SW480 (cell line): ENCODE results near the gene IL17RB.

Experiments
- DNase-seq: peaks from one replicate; pipeline ENCODE4 v3.0.0-alpha.2; 2016; ENCODE audit warnings: low spot score

IL17RB gene

GRCh38 chr3:53812434-53812833 is 33.9 kb upstream of the IL17RB start:
- no peak for DNase-seq

- no peak for DNase-seq
Observed at GRCh38 chr3:53813229-53813628, 33.1 kb upstream of the IL17RB start.

- no peak for DNase-seq
Observed at GRCh38 chr3:53813876-53814275, 32.5 kb upstream of the IL17RB start.

- no peak for DNase-seq
Observed at GRCh38 chr3:53815067-53815466, 31.3 kb upstream of the IL17RB start.

- DNase-seq = no peak
Observed at GRCh38 chr3:53815651-53816050, 30.7 kb upstream of the IL17RB start.

GRCh38 chr3:53816425-53816824 is 29.9 kb upstream of the IL17RB start:
- no peak for DNase-seq

GRCh38 chr3:53817211-53817610 is 29.2 kb upstream of the IL17RB start:
- no peak for DNase-seq

GRCh38 chr3:53817809-53818208 is 28.6 kb upstream of the IL17RB start:
- no peak for DNase-seq

- DNase-seq = no peak
Observed at GRCh38 chr3:53818221-53819162, 27.9 kb upstream of the IL17RB start.

- DNase-seq = no peak
Observed at GRCh38 chr3:53819163-53819868, 27.1 kb upstream of the IL17RB start.

- DNase-seq = no peak
Observed at GRCh38 chr3:53820084-53820483, 26.3 kb upstream of the IL17RB start.

GRCh38 chr3:53820756-53821580 is 25.4 kb upstream of the IL17RB start:
- no peak for DNase-seq

- no peak for DNase-seq
Observed at GRCh38 chr3:53821631-53822121, 24.7 kb upstream of the IL17RB start.

GRCh38 chr3:53822331-53822741 is 24.0 kb upstream of the IL17RB start:
- DNase-seq = no peak

- no peak for DNase-seq
Observed at GRCh38 chr3:53823026-53823955, 23.1 kb upstream of the IL17RB start.

GRCh38 chr3:53823956-53824657 is 22.3 kb upstream of the IL17RB start:
- no peak for DNase-seq

GRCh38 chr3:53824795-53825194 is 21.6 kb upstream of the IL17RB start:
- no peak for DNase-seq

GRCh38 chr3:53826048-53826447 is 20.3 kb upstream of the IL17RB start:
- no peak for DNase-seq

- no peak for DNase-seq
Observed at GRCh38 chr3:53828581-53828980, 17.8 kb upstream of the IL17RB start.

- DNase-seq = no peak
Observed at GRCh38 chr3:53829605-53830004, 16.8 kb upstream of the IL17RB start.
